Measurements from ENCODE around the gene RGS6.

DNA sequence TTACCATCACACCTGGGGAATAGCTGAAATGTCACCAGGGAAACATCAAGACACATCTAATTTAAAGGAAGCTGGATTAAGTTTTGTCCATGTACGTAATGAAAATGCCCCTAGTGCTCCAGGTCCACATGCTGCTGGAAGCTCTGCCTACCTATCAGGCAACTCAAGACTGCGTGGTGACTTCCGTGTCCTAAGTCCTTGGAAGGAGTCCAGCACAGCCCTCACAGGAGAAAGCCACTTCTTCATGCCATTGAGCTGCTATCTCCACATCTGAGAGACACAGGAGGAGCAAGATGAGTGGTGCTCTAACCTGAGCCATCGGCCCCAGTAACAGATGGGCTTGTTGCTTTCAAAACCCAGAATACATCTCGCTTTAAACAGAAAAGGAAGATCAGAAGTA, 645.3 kb downstream of the RGS6 start:
- TF ChIP-seq, protein P1, sequence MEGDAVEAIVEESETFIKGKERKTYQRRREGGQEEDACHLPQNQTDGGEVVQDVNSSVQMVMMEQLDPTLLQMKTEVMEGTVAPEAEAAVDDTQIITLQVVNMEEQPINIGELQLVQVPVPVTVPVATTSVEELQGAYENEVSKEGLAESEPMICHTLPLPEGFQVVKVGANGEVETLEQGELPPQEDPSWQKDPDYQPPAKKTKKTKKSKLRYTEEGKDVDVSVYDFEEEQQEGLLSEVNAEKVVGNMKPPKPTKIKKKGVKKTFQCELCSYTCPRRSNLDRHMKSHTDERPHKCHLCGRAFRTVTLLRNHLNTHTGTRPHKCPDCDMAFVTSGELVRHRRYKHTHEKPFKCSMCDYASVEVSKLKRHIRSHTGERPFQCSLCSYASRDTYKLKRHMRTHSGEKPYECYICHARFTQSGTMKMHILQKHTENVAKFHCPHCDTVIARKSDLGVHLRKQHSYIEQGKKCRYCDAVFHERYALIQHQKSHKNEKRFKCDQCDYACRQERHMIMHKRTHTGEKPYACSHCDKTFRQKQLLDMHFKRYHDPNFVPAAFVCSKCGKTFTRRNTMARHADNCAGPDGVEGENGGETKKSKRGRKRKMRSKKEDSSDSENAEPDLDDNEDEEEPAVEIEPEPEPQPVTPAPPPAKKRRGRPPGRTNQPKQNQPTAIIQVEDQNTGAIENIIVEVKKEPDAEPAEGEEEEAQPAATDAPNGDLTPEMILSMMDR (IDR thresholded peaks at IDR 0.05): no peak
- TF ChIP-seq POLR2A (IDR thresholded peaks at IDR 0.05): no peak
